ENCODE data around the gene SLC25A17.
"Not testable (repeated sequence)": the region's sequence is repeated elsewhere in the genome, so short reads cannot be mapped to it uniquely, and the experiment has no call there.

Gene SLC25A17

DNA sequence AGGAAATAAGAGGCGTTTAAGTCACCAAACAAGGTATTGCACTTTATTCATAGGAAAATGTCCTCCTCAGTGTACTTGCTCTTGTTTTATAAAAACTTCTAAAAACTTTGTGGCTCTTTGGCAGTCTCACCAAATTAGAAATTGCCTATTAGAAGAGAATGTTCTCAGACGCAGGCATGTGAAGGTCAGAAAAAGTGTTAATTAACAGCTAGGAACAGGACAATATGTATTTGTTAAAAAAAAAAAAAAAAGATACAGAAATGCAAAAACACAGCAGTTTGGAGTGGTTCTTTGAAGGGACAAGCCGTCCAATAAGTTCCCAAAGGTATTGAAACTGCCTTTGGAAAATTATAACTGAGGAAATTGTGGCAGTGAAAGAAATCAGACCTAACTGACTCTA lies 67.9 kb downstream of the SLC25A17 start:
- no peak for DNase-seq

DNA sequence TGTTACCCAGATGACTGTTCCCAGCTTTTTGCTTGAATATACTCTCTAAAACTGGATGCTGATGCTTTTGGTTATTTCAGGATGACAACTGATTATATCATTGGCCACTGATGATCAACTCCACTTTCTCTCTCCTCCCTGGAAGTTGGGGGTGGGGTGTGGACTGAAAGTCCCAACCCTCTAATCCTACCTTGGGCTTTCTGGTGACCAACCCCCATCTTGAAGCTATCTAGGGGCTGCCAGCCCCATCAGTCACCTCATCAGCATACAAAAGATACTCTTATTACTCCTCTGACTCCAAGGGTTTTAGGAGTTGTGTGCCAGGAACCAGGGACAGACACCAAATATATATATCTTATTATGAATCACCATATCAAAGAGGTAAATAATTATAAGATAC lies 69.3 kb downstream of the SLC25A17 start:
- DNase-seq = no peak

- DNase-seq = no peak
Measured at GRCh38 chr22:40748388-40749355, 70.5 kb downstream of the SLC25A17 start.

GRCh38 chr22:40747361-40747760 lies 71.8 kb downstream of the SLC25A17 start:
- DNase-seq = no peak

DNA sequence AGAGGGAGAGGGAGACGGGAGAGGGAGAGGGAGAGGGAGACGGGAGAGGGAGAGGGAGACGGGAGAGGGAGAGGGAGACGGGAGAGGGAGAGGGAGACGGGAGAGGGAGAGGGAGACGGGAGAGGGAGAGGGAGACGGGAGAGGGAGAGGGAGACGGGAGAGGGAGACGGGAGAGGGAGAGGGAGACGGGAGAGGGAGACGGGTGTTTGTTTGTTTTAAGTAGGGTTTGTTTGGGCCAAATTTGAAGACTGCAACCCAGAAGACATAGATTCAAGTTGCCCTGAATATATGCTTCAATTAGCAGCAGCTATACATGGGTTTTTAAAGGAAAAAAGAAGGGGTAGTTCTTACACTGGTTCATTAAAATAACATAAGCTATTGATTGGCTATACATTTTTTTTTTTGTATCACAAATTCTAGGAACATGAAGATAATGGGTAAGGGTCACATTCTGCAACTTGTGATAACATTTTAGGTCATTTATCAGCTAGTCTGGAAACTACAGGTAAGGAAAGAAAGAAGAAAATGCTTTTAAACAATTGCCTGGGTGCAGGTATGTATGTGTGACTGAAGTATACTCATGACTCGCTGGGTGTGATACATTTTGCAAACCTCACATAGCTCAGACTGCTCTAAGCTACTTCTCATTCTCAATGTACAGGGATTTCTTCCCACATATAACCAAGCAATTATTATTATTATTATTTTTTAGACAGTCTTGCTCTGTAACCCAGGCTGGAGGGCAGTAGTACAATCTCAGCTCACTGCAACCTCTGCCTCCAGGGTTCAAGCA lies 72.5 kb downstream of the SLC25A17 start:
- DNase-seq = no peak

DNA sequence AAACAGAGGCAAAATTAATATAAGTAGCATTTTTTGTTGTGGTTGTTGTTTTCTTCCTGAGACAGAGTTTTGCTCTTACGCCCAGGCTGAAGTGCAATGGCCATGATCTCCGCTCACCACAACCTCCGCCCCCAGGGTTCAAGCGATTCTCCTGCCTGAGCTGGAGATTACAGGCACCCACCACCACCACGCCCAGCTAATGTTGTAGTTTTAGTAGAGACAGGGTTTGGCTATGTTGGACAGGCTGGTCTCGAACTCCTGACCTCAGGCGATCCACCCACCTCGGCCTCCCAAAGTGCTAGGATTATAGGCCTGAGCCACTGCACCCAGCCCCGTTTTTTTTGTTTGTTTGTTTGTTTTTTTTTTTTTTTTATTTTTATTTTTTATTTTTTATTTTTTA lies 75.4 kb downstream of the SLC25A17 start:
- DNase-seq = no peak

- peak; percentile 26 for DNase-seq
Measured at GRCh38 chr22:40741116-40741515, 78.0 kb downstream of the SLC25A17 start.

DNA sequence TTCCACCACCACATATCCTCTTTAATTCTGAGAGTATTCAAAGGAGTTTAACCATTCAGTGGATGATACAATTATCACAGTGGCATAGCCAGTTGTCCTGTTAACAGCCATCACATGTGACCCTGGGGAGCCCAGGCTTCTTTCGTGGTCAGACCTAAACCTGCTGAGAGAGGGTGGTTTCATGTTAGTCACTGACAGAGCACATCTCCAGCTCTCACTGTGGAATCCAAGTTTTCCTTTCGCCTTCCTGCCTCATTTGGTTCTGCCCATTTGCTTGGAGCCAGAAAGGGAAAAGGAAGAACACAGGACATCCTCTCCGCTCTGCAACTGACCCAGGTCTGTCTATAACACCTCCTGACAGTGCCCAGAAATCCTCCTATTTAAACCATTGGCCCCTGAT lies 79.4 kb downstream of the SLC25A17 start:
- no peak for DNase-seq

DNA sequence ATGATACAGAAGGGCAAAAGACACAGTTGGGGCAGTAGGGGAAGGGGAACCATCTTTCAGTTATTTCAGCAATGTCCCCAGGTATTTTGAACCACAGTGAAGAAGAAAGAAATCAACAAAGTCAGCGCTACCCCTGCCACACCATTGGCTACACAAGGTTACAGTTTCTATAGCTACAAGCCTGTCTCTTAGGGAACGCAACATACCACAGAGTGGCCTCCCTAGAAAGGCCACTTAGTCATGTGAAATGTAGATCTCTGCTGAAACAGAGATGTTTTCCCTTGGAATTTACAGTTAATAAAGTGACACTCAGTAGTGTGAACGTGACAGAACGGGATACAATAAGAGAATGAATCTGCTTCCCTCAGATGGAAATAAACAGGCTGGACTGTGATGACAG lies 85.2 kb downstream of the SLC25A17 start:
- DNase-seq = no peak

DNA sequence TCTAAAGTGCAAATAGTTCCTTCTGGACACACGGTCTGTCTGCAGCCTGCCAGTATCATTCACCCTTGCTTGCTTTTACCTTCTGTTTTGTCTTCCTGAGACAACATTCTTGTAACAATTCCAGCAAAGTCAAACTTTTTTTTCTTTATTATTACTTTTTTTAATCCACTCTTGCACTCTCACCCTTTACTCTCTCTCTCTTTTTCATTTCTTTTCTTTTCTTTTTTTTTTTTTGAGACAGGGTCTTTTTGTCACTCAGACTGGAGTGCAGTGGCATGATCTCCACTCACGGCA lies 86.2 kb downstream of the SLC25A17 start:
- DNase-seq = no peak

DNA sequence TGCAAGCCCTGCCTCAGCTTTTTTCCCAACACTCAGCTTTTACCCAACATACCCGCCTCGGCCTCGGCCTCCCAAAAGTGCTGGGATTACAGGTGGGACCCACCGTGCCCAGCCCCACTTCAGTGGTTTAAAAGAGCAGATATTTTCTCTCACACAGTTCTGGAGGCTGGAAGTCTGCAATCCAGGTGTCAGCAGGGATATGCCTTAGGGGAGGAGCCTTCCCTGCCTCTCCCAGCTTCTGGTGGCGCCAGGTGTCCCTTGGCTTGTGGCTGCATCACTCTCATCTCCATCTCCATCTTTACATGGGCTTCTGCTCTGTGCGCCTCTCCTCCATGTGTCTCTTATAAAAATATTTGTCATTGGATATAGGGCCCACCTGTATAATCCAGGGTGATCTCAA lies 89.9 kb downstream of the SLC25A17 start:
- DNase-seq = no peak

GRCh38 chr22:40728731-40729189 lies 90.4 kb downstream of the SLC25A17 start:
- DNase-seq = no peak

DNA sequence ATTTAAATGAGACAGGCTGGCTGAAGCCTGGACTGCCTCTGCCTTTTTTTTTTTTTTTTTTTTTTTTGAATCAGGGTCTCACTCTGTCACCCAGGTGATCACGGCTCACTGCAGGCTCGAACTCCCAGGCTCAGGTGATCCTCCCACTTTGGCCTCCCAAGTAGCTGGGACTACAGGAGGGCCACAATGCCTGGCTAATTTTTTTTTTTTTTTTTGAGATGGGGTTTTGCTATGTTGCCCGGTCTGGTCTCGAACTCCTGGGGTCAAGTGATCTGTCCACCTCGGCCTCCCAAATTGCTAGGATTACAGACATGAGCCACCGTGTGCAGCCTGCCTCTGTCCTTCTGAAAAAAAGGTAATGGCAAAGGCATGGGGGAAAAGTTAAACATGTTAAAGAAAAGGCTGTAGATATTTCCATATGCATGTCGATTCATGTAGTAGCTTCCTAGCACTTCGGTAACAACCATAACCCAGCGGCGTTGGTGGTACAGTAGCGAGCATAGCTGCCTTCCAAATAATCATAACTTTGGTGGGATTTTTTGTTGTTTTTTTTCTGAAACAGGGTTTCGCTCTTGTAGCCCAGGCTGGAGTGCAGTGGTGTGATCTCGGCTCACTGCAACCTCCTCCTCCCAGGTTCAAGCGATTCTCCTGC lies 91.1 kb downstream of the SLC25A17 start:
- no peak for DNase-seq

DNA sequence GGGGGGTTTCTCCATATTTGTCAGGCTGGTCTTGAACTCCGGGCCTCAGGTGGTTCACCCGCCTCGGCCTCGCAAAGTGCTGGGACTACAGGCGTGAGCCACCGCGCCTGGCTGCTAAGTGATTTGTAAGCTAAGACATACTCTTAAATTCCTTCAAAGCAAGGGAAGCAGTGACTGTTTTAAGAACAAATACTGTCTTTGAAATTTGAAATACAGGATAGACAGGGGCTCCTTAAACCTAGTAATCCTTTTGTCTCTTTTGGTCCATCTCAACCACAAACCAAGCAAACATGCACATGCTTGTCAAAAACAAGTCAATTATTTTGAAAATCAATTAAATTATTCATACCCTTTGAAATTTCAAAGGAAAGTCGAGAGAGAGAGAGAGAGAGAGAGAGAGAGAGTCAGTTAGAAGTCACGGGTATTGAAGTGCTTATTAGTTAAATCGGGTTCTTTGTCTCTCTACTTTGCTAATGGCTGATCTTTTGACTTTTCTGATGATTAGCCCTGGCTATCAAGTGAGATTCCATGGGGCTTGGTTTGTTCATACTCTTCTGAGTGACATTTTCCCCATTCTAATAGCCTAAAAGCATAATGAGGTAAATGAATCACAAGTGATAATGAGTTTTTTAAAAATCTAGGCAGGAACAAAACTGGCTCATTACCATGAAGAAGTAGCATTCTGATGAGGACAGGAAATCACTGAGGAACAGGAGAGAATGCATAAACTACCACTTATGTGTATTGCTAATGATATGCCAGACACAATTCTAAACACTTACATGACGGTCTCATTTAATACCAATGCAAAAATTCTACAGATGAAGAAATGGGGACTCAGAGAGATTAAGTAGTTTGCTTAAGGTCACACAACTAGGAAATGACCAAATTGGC lies 91.8 kb downstream of the SLC25A17 start:
- DNase-seq = no peak

DNA sequence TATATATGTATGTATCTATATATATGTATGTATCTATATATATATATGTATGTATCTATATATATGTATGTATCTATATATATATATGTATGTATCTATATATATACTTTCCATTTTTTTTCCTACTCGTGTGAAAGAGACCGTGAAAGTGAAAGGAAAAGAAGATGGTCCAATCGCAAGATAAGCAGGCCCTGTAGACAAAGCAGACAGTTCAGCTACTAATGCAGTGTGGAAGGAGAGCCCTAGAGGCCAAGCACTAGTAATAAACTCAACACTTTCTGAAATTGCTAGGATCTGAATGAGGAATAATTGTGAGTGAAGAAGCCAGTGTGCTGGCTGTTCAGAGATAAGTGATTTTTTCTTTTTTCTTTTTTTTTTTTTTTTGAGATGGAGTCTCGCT lies 92.6 kb downstream of the SLC25A17 start:
- no peak for DNase-seq

DNA sequence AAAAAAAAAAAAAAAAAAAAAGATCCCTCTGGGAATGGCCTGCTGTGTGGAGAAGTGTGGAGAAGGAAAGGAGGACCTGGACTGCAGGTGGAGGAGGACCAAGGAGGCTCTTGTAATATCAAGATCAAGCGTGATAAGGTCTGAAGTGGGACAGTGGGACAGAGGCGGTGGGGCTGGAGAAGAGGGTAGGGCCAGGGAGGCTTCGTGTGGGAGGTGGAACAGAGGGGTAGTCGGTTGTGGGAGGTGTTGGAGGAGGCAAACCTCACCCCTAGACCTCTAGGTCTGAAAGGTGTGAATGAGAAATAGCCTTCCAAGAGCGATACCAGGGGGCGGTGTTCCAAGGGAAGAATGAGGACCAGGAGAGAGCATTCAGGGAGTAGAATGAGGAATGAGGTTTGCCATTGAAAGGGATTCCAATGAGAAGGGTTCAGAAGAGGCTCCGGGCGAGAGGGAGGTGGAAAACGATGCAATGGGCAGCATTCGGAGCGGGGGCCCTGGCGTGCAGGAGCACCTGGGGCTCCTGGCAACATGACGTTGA lies 95.7 kb downstream of the SLC25A17 start:
- DNase-seq = no peak

- DNase-seq = peak; percentile 90
Measured at GRCh38 chr22:40721266-40721665, 97.9 kb downstream of the SLC25A17 start.

DNA sequence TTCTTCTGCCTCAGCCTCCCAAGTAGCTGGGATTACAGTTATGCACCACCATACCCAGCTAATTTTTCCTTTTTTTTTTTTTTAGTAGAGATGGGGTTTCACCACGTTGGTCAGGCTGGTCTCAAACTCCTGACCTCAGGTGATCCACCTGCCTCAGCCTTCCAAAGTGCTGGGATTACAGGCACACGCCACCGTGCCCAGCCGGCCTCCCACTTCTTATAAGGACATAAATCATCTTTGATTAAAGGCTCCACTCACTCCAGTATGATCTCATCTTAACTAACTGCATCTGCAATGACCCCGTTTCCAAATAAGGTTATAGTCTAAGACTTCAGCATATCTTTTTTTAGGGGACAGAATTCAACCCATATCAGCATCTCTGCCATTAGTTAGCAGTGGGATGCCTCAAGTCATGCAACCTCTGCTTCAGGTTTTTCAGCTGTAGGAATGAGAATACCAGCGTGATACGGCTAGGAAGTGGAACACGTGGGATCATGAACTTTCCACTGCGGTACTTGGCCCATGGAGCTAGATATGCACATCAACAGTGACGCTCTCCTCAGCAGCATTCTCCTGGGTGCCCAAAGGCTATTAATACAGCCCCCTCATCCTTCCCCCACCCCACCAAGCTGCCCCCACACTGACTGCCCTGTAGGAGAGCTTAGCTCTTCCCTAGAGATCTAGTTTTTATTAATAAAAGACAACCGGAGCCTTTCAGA lies 98.4 kb downstream of the SLC25A17 start:
- no peak for DNase-seq

DNA sequence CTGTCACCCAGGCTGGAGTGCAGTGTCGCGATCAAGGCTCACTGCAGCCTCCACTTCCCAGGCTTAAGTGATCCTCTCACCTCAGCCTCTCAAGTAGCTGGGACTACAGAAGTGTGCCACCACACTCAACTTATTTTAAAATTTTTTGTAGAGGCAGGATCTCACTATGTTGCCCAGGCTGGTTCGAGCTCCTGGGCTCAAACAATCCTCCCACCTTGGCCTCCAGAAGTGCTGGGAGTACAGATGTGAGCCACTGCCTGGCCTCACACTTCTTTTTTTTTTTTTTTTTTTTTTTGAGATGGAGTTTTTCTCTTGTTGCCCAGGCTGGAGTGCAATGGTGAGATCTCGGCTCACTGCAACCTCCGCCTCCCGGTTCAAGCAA lies 99.0 kb downstream of the SLC25A17 start:
- not testable (repeated sequence) for DNase-seq

Data from NCI-H1694 (cell line).